GM04503 (cell line): Measurements from ENCODE around the gene CDC14B.
"Not testable (repeated sequence)": the region's sequence is repeated elsewhere in the genome, so short reads cannot be mapped to it uniquely, and the experiment has no call there.

Source experiments
- DNase-seq: peaks from one replicate; pipeline ENCODE4 v3.0.0-alpha.2; 2012; ENCODE audit warnings: low read depth

The CDC14B gene

DNA sequence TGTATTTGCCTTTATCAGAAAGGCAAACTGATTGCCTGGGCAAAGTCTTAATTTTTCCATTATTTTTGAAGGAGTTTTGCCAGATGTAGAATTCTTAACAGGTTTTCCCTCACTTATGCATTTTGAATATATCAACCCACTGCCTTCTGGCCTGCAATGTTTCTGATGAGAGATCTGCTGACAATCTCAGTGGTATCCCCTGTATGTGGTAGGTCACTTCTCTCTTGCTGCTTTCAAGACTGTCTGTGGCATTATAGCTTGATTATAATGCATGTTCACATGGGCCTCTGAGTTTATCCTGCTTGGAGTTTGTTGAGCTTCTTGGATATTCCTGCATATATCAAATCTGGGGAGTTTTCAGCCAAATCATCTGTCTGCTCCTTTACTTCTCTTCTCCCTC is 87.5 kb downstream of the CDC14B start:
- no peak for DNase-seq

DNA sequence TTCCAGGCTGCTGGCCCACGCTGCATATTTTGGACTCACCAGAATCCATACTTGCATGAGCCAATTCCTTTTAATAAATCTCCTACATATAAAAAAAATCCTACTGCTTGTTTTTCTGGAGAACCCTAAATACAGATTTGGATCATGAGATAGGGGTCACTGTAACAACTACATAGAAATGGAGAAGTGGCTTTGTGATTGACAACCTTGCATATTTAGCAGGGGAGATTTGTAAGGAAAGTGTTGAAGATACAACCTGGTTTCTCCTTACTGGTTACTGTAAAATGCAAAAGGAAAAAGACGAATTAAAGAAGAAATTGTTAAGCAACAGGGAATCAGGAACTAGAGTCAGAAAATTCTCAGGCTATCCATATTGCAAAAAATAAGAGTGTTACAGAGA is 94.9 kb downstream of the CDC14B start:
- DNase-seq = no peak

DNA sequence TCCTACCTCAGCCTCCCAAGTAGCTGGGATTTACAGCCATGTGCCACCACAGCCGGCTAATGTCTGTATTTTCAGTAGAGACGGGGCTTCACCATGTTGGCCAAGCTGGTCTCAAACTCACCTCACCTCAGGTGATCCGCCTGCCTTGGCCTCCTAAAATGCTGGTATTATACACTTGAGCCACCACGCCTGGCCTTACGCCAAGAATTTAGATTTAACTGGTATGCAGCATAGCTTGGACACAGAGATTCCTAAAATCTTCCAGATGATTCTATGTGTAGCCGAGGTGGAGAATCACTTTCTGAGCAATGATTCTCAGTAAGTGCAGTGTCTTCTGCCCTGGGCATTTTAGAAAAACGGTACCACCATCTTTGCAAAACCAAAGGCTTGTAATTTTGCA is 95.6 kb downstream of the CDC14B start:
- DNase-seq = no peak

DNA sequence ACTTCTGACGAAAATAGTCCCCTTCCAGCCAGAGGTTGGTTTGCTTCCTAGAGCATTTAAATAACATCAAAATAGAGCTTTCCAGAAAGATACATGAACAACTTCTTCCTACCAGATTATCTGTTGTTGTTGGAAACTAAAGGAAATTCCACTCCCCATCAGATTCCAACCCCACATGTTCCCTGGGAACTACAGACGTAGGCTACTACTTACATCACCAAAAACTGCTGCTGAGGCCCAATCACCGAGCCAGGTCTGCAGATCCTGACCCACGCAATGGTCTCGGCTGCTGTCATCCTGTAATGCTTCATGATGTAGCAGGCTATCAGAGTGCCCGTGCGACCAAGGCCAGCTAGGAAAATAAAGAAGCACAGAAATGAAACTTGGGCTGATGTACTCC is 96.3 kb downstream of the CDC14B start:
- no peak for DNase-seq

DNA sequence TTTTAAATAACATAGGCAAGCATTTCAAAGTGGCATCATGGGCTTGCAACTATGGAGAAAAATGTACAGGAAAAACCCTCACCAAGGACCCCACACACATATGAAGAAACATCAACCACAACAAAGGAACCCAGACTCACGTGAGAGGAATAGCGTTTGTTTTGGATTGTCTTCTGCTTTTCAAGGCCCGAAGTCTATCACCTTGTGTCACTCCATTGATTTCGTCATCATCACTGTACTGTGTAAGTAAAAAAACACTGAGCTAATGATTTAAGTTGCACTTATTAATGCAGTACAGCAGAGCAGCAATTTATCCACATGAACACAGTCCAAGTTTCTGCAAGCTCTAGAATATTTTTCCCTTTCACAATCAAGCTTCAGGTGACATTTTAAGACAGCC is 97.3 kb downstream of the CDC14B start:
- no peak for DNase-seq

DNA sequence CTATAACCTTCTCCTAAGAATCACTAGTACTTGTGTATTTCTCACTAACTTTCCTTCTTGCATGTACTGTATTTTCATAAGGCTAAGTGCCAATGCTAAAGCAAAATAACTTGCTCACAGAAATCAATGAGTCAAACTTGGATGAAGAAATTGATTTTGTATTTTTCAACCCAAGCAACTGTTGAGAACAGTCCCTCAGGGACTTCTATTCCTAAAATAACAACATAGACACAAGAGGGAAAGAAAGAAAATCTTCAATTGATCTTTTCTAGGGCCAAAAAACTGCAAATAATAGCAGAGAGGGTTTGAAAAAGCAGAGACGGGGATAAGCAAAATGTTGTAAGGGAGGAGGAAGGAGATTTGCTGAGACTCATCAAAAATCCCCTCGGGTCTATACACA is 99.9 kb downstream of the CDC14B start:
- no peak for DNase-seq

DNA sequence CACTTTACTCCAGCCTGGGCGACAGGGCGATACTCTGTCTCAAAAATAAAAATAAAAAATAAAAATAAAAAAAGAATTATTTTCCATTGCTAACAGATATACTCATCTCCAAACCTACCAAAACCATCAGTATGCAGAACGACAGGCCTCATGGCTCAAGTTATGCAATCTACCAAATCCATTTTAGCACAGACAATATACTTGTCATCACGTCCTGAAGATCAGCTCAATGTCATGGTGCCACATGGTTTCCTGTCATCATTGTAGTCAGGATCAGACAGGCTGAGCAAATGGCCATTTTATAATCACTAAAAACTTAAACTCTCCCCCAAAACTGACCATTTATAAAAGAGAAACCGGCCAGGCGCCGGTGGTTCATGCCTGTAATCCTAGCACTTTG is 100.5 kb downstream of the CDC14B start:
- no peak for DNase-seq

DNA sequence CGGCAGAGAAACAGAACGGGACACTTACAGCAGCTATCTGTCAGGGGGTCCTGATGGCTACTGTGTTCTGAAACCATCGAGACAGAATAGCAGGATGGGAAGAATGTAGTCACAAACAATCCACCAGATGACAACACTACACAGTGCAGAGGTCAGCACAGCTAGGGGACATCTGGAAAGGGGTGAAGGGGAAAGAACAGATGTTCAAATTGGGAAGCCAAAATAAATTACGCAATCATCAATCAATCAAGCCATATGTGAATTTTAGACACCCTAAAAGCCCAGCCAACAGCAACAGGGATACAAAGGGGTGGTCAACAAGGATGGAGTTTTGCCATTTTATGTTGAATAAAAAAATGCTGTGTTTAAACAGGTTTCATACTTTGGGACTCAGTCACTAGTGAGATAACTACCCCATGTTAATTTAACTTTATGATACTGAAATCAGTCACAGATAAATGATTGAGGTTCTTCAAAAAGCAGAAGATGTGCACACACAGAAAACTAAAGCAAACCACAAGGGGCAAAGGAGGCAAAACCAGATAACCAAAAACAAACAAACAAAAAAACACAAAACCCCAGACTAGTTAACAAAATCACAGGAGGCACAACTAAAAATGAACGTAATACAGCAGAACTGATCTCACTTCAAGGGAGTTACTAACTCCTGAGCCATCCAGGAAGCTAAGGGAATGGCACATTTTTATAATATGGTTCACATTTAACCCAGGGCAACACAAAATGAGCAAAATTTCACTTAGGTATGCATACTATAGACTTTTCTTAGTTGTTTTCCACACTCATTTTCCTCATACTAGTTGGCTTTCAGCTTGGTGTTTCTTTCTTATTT is 103.8 kb downstream of the CDC14B start:
- DNase-seq = no peak

DNA sequence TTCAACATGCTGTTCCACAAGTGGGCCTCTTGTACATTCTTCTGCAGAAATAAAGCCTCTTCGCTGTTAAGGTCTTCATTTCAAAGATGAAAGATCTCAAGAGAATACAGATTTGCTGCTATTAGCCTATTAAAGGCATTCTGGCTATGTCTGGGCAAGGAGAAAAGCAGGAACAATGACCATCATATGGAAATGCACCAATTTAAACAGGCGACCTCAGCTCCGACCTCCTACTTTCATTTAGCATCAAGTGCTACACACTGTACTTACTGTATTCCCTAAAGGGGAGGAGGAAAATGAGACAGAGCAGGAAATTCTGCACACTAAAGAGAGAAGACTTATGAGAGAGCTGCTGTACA is 104.9 kb downstream of the CDC14B start:
- DNase-seq = no peak

DNA sequence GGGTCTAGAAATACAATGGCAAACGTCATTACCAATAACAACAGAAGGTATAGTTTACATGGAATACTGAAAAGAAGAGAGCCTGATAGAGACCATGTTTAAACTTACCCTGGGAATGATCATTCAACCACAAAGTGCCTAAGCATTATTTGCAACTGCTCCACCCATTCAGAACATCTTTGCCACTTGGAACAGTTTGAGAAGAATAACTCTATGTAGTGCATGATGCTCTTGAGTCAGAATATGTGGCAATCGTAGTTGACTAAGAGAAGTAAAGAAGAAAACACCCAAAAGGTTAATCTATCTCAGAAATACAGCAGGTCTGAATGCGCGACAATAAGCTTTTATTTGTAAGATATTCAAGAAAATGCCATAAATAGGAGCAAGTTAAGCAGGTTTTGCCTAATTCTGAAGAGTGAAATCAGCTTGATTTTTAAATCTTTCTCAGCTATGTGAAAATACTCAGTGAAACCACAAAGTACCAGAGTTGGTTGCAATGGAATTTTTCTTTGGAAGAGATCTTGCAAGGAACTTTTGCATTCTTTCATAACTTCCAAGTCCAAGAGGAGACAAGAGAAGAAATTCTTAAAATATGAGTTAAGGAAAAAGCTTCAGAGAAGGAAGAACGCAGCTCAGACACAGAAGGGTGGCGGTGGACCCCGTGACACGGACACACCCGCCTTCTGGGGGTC is 105.4 kb downstream of the CDC14B start:
- DNase-seq = peak; percentile 76

DNA sequence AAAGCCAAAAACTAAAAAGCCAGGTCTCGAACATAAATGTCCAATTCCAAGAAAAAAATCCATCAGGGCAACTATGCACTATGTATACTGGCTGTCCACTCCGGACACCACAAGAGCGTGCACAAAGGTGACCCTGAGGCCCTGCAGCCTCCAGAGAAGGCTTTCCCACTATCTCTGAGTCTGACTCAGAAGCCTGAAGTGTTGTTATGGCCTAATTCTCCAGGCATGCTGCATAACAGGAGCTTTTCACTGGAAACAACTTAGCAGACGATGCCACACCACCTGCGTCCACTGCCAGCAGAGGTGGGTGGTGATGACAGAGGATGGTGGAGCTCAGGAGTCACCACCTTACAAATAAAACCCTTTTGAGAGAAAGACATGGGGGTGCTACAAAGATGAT is 106.0 kb downstream of the CDC14B start:
- no peak for DNase-seq

DNA sequence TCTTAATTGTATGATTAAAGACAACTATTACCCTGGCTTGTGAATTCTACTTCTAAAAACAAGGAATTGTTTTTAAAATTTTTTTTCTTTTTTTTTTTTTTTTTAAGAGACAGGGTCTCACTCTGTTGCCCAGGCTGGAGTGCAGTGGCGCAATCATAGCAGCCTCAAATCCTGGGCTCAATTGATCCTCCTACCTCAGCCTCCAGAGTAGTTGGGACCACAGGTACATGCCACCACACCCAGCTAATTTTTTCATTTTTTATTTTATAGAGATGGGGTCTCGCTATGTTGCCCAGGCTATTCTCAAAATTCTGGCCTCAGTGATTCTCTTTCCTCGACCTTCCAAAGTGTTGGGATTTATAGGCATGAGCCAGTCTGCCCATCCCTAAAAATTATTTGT is 107.4 kb downstream of the CDC14B start:
- no peak for DNase-seq

DNA sequence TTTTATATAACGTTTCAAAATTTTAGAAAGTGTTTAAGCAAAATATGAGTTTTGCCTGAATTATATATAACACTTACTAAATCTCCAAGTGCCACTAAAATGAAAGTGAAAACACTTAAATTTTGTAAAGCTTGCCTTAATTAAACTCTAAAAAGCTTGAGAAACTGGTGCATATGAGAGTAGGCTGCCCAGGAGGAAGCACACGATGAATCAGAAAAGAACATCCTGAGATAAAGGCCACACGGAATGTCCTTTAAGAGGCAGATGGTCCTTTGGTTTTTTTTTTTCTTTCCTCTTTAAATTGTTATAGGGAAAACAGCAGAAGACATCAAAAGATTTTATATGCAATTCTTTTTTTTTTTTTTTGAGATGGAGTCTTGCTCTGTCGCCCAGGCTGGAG is 109.4 kb downstream of the CDC14B start:
- DNase-seq = no peak

DNA sequence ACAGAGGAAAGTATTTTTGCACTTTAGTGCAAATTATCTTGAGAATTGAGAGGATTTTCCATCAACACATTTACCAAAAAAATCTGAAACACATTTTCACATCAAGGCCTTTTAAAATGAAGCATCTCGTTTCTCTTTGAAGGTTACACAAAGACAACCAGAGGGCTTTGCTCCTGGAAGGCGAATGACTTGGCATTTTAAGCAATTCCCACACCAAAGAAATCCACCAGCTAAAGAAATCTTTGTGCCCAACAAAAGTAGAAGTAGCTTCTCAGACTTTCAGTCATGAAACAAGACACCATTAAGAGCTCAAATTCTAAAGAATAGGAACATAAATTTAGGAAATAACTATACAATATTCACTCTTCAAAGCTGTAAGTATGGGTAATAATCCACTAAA is 109.8 kb downstream of the CDC14B start:
- no peak for DNase-seq

DNA sequence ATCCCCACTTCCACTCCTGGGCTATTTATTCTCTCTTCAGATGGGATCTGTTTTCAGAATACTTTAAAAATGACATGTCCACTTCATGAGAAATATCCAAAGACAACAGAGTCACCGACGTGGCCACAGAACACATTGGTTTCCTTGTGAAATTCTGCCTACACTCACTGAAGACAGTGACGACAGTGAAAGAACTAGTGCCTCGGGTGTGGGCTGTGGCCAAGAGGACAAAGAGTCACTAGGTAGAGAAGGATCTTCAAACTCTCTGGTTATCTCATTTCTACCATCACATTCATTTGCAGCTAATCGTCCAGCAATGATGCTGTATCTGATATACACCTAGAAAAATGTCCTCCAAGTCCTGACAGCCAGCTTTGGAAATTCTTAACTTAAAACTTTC is 110.6 kb downstream of the CDC14B start:
- no peak for DNase-seq

DNA sequence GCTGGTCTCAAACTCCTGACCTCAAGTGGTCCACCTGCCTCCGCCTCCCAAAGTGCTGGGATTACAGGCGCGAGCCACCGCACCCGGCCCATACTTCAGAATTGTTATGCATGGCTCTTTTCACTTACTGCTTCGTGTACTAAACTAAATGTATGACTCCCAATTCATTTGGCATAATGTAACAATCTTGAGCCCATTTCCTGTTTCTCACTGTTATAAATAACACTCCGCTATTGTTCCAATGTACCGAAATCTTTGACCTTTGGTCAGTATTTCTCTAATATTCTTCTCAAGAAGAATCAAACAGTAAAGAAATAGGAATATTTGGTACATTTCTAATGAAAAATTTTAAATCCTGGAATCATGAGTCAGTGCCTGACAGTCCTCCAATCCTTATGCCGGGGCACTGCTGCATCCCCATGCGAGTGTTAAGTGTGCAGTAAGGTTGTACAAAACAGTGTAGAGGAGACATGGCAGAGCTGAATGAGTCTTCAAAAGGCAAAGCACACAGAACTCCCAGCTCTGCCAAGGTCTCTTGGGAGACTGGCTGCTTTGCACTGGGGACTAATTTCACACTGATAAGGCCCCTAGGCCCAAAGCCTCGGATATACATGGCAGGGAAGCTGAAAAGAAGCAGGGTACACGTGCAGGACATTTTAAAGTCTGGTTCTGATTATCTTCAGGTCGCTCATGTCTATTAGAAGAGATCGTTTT is 111.3 kb downstream of the CDC14B start:
- DNase-seq = no peak

DNA sequence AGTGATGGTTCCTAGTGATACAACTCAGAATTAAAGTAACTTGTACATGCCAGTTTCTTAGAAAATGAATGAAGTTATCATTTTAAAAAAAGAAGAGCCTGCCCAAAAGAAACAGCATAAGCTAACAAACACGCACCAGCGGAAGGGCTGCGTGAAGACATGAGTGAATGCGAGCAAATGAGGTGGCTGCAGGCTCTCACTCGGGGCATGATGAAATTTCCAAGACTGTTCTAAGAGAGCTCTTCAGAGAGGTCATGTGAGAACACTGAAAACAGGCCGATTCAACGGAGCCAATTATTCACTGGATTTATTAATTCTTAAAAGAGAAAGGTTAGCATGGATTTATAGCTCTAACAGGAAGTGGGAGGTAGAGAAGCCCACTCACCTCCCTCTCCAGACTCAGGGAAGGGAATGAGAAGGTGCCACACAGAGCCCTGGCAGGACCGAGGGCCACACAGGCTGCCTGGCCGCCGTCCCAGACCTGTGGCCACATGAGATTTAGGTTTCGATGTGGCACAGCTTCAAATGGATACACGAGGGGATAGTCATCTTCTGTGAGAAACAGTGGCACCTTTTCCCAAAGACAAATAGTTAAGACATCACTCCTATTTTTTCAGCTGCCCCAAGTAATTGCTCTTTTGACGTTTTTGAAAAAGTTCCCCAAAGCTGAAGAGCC is 114.2 kb downstream of the CDC14B start:
- no peak for DNase-seq

DNA sequence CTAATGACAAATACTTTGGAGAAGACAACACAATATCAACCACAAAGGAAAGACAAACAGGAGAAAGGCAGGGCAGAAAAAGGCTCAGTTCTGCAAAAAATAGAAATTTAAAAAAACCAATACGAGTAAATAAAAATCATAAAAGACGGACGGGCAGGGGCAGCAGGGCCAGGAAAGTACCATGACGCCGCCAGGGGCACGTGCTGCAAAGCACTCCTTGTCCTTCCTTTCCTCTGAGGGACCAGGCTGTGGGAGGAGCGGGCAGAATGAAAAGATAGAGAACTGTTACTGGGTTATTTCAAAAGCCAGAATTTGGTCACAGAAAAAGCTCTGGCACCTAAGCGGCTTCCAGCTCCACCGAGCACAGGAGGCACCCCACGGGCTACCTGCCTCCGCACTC is 115.7 kb downstream of the CDC14B start:
- DNase-seq = no peak

DNA sequence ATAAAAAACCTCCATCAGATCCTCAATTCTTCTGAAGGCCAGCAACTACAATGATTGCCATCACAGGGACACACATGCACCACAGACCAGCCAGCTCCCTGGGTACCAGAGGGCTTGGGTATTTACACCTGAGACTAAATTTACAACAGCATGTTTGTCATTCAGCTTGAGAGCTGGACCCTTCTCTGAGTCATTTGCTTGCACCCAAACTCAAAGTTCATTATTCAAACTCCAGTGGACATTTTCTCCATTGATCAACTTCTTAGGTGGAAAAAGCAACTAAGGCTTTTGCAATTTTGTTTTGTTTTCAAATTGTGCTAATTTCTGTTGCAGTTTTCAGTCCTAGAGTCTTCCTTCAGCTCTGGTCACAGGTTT is 116.3 kb downstream of the CDC14B start:
- DNase-seq = not testable (repeated sequence)

DNA sequence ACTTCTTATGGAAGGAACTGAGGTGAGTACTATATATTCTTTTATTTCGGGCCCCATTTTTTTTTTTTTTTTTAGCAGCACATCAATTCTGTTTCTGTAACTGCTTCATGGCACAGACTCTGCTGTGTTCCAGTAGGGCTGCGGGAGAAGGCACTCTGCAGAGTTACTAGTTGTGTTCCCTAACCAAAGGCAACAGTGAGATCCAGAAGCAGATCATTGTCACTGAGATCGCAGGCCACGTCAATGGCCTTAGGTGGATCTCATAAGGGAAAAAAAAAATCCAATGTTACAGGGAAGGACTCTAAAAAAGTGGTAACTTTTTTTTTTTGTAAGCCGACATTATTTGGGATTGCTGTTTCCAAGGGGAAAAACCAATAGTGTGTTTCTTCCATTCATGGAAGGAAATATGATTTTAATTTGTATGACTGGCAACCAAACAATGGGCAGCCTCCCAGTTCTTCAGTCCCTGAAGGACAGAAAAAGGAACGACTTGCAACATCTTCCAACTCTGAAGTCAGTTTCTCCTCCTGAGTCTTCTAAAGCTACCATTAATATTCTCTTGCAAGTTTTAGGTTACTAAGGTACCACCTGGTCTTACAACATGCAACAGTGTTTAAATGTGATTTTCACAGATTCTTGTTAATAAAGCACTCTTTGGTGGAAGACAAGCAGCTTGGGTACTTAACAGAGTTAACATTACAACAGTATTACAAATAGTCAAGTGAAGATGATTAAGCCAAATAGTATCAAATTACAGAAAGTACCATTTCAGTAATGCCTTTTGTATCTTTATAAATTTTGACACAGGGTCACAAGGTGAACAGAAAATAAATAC is 116.9 kb downstream of the CDC14B start:
- no peak for DNase-seq

DNA sequence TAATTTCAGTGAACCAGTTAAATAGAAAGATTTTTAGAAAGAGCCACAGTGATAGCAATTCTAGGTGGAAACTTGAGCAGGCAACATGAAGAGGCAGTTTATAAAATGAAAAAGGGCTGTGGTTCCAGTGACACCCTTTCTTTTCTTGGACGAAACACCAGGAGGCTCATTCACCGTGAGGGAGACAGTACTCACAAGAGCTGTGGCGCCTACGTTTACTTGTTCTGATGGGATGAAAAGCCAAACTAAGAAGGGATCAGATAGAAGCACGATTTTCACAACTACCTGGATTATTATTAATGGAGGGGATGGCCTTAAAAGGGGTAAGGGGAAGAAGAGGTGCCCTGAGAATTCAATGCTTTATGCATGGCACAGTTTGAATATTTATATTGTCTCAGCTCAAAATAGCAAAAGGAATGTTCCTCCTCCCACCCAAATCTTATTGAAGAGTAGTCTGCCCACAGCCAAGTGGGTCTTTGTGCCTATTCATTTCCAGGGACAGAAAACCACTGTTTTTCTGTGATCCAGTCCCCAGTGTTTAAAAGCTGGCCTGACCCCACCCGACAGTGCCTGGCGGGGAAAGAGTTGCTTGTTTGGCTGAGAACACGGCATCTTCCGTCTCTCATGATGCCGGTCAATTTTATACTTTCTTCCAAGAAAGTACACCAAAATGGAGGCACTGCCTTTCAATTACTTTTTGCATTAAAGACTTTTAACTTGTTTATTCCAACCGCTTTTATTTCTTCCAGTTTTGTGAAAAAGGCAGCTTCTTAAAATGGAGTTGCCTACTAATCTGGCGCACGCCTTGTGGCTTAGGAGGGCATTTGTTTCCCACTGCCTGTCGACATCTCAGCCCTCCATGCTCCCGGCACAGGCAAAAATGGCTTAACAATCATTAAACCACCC is 117.8 kb downstream of the CDC14B start:
- DNase-seq = no peak
